HL-60 (cell line): Measurements from ENCODE around the gene SEC14L1.

Experiments used
- DNase-seq, 2 experiments: peaks; one replicate each; pipeline ENCODE4 v3.0.0-alpha.2; 2010 to 2020; ENCODE audit warnings: low read depth in 1 of 2, low spot score in 1 of 2
- H3K27ac ChIP-seq: fragments of 250-450 bp; sonication (Bioruptor Pico); replicated peaks from 2 replicates; pipeline ENCODE4 v1.5.1; 2020; ENCODE audit warnings: mild to moderate bottlenecking, moderate library complexity
- H3K27me3 ChIP-seq: fragments of 250-450 bp; sonication (Bioruptor Pico); 2 replicates; pipeline ENCODE4 v1.5.1; 2021; ENCODE audit warnings: mild to moderate bottlenecking, moderate library complexity; ENCODE audit not compliant: insufficient read depth, poor library complexity, severe bottlenecking
- H3K4me3 ChIP-seq: replicated peaks from 2 replicates; pipeline ENCODE4 v1.5.1; 2011; ENCODE audit warnings: mild to moderate bottlenecking, control low read depth, low read length; ENCODE audit not compliant: insufficient read depth
- CTCF ChIP-seq: IDR thresholded peaks from one replicate; pipeline ENCODE4 v1.5.1; 2011; ENCODE audit warnings: low read length, control low read depth, inconsistent platforms; ENCODE audit not compliant: insufficient read depth
- GABPA ChIP-seq: IDR thresholded peaks from 2 replicates; pipeline ENCODE4 v1.6.1; 2012; ENCODE audit warnings: low read depth
- POLR2AphosphoS5 ChIP-seq: IDR thresholded peaks from 2 replicates; pipeline ENCODE4 v1.6.1; 2012; ENCODE audit warnings: low read depth
- REST ChIP-seq: IDR thresholded peaks from 2 replicates; pipeline ENCODE4 v1.6.1; 2012; ENCODE audit warnings: low read depth; ENCODE audit not compliant: insufficient replicate concordance
- SPI1 ChIP-seq: IDR thresholded peaks from 2 replicates; pipeline ENCODE4 v1.6.1; 2012; ENCODE audit warnings: low read depth, mild to moderate bottlenecking, borderline replicate concordance

SEC14L1 gene

GRCh38 chr17:77184474-77184873 is 43.7 kb downstream of the SEC14L1 start:
- TF ChIP-seq CTCF (no peak), SPI1 (no peak), GABPA (no peak), POLR2AphosphoS5 (no peak), REST (no peak)
- no peak for DNase-seq
- Histone ChIP-seq H3K27me3 (no peaks in the 10 kb centered on the region), H3K4me3 (no peak overlapping the region), H3K27ac (no peak overlapping the region)

GRCh38 chr17:77185137-77185536 is 44.4 kb downstream of the SEC14L1 start:
- no peaks in the 10 kb centered on the region for H3K27me3 ChIP-seq
- no peak overlapping the region for H3K4me3 ChIP-seq
- H3K27ac ChIP-seq: no peak overlapping the region
- DNase-seq: no peak
- TF ChIP-seq REST: no peak
- no peak for TF ChIP-seq GABPA

GRCh38 chr17:77186141-77186604 is 45.4 kb downstream of the SEC14L1 start:
- no peak for TF ChIP-seq GABPA
- TF ChIP-seq SPI1: no peak
- no peak for TF ChIP-seq CTCF
- TF ChIP-seq REST: no peak
- TF ChIP-seq POLR2AphosphoS5: no peak

More at GRCh38 chr17:77186141-77186604, 45.4 kb downstream of the SEC14L1 start:
- no peak overlapping the region for H3K27ac ChIP-seq
- H3K4me3 ChIP-seq: no peak overlapping the region
- DNase-seq: no peak
- no peaks in the 10 kb centered on the region for H3K27me3 ChIP-seq
